ENCODE measurements around the gene FAM81A. TPM values are rescaled to one million over a fixed set of nuclear protein-coding genes. Genes with fewer than 3 reads are reported as not detected.

The FAM81A gene
- total RNA-seq, 3 donors from 2014 or later (not counting 1 experiment from before 2014, with no cell fraction given), result 1.0 TPM; not detected in 2

GRCh38 chr15:59571606-59572005 is 133.6 kb downstream of the FAM81A start:
- Histone ChIP-seq H3K9me3 (ENCODE audit: control insufficient read depth, insufficient read depth, low read length) (no peaks in the 10 kb centered on the region), H3K36me3 (ENCODE audit: control insufficient read depth, insufficient read depth, low read length) (no peaks in the 10 kb centered on the region), H3K27me3 (ENCODE audit: control insufficient read depth, insufficient read depth, low read length) (no peaks in the 10 kb centered on the region), H3K4me3 (ENCODE audit: low read length) (no peak overlapping the region), H3K4me1 (ENCODE audit: control insufficient read depth, insufficient read depth, low read length) (no peaks in the 10 kb centered on the region), H3K27ac (ENCODE audit: low read length) (no peak overlapping the region)
- H3K27ac Mint-ChIP-seq, result no peak overlapping the region
- intact Hi-C loops (cut with micrococcal nuclease), result no loop called here
- peaks cover 5 to 7% of the 10 kb centered on the region in 2 donors for H3K27me3 Mint-ChIP-seq (ENCODE audit: low read depth in 2 of 2)
- no peaks in the 10 kb centered on the region for H3K9me3 Mint-ChIP-seq
- H3K36me3 Mint-ChIP-seq, result no peaks in the 10 kb centered on the region
- 98% methylated on average over 6 of the region's 6 CpGs for WGBS (ENCODE audit: insufficient coverage)
- DNase-seq (no peak), ATAC-seq (no peak)
- no peak for TF ChIP-seq CTCF (IDR thresholded peaks at IDR 0.05)
- H3K4me3 Mint-ChIP-seq, result no peak overlapping the region
- no peaks in the 10 kb centered on the region for H3K4me1 Mint-ChIP-seq

Other genes with a start within 250 kb of the FAM81A start
- gene LDHAL6B, start 231.3 kb upstream of the FAM81A start, total RNA-seq, result not detected
- gene MYO1E, start 65.3 kb upstream of the FAM81A start, total RNA-seq, result 10 to 100 TPM; 16.1 to 39.4 (median 22.7) TPM
- gene GCNT3, start 173.6 kb downstream of the FAM81A start, total RNA-seq, result not detected
- 10 to 100 TPM; 34.7 to 57.4 (median 39.0) TPM for gene GTF2A2, start 219.3 kb downstream of the FAM81A start, total RNA-seq